Ectodermal cell (in vitro differentiated cells): ENCODE data around the gene HYDIN.

ENCODE experiments used
- H3K27ac ChIP-seq: 2 replicates; pipeline ENCODE4 v1.7.0; 2013; ENCODE audit warnings: mild to moderate bottlenecking, low read depth, low read length; ENCODE audit not compliant: insufficient read depth, poor library complexity, severe bottlenecking
- H3K27me3 ChIP-seq: 2 replicates; pipeline ENCODE4 v1.7.0; 2013; ENCODE audit warnings: mild to moderate bottlenecking, low read length; ENCODE audit not compliant: insufficient read depth, control insufficient read depth, poor library complexity, severe bottlenecking
- H3K36me3 ChIP-seq: one replicate; pipeline ENCODE4 v1.7.0; 2013; ENCODE audit warnings: low read length; ENCODE audit not compliant: control insufficient read depth, insufficient read depth
- H3K4me1 ChIP-seq: one replicate; pipeline ENCODE4 v1.7.0; 2013; ENCODE audit warnings: low read length; ENCODE audit not compliant: control insufficient read depth, insufficient read depth
- H3K4me3 ChIP-seq: 2 replicates; pipeline ENCODE4 v1.7.0; 2013; ENCODE audit warnings: low read depth, low read length, control low read depth; ENCODE audit not compliant: insufficient read depth
- H3K9me3 ChIP-seq: 2 replicates; pipeline ENCODE4 v1.7.0; 2013; ENCODE audit warnings: mild to moderate bottlenecking, low read length, moderate library complexity; ENCODE audit not compliant: control insufficient read depth
- WGBS, 2 experiments: methylation state at CpG; one replicate each; pipeline ENCODE4 v1.1.7; 2013; ENCODE audit warnings: missing lambda C conversion rate in 2 of 2; 5-methylcytosine and 5-hydroxymethylcytosine counted together

Gene HYDIN

GRCh38 chr16:70779361-70779760 lies 451.2 kb downstream of the HYDIN start:
- H3K36me3 ChIP-seq, result peaks cover 37% of the 10 kb centered on the region
- WGBS, 2 experiments, result 93 to 94% methylated on average over 1 of the region's 1 CpG
- H3K27ac ChIP-seq, result no peak overlapping the region

GRCh38 chr16:70778901-70779309 lies 451.6 kb downstream of the HYDIN start:
- Histone ChIP-seq H3K27me3 (no peaks in the 10 kb centered on the region), H3K4me1 (no peaks in the 10 kb centered on the region), H3K36me3 (peaks cover 34% of the 10 kb centered on the region), H3K27ac (no peak overlapping the region), H3K9me3 (no peaks in the 10 kb centered on the region), H3K4me3 (no peak overlapping the region)
- WGBS, 2 experiments, result 71 to 75% methylated on average over 8 of the region's 8 CpGs

More at GRCh38 chr16:70779361-70779760, 451.2 kb downstream of the HYDIN start:
- Histone ChIP-seq H3K4me3 (no peak overlapping the region), H3K27me3 (no peaks in the 10 kb centered on the region), H3K4me1 (no peaks in the 10 kb centered on the region), H3K9me3 (no peaks in the 10 kb centered on the region)

GRCh38 chr16:70777973-70778406 lies 452.5 kb downstream of the HYDIN start:
- Histone ChIP-seq H3K9me3 (no peaks in the 10 kb centered on the region), H3K36me3 (peaks cover 29% of the 10 kb centered on the region), H3K27ac (no peak overlapping the region), H3K4me1 (no peaks in the 10 kb centered on the region), H3K27me3 (no peaks in the 10 kb centered on the region), H3K4me3 (no peak overlapping the region)
- WGBS, 2 experiments, result 93 to 95% methylated on average over 8 of the region's 8 CpGs

- peaks cover 24% of the 10 kb centered on the region for H3K36me3 ChIP-seq
- 96% methylated on average over 9 of the region's 9 CpGs for WGBS, 2 experiments
- H3K9me3 ChIP-seq, result no peaks in the 10 kb centered on the region
- no peak overlapping the region for H3K4me3 ChIP-seq
- no peak overlapping the region for H3K27ac ChIP-seq
- H3K4me1 ChIP-seq, result no peaks in the 10 kb centered on the region
- H3K27me3 ChIP-seq, result no peaks in the 10 kb centered on the region
Observed at GRCh38 chr16:70777496-70777895, 453.0 kb downstream of the HYDIN start.

- Histone ChIP-seq H3K27ac (no peak overlapping the region), H3K9me3 (no peaks in the 10 kb centered on the region), H3K27me3 (no peaks in the 10 kb centered on the region), H3K36me3 (peaks cover 3% of the 10 kb centered on the region), H3K4me1 (no peaks in the 10 kb centered on the region), H3K4me3 (no peak overlapping the region)
- WGBS, 2 experiments, result 87 to 89% methylated on average over 4 of the region's 4 CpGs
Observed at GRCh38 chr16:70775399-70775798, 455.1 kb downstream of the HYDIN start.

GRCh38 chr16:70774261-70774660 lies 456.3 kb downstream of the HYDIN start:
- no peaks in the 10 kb centered on the region for H3K9me3 ChIP-seq
- no peaks in the 10 kb centered on the region for H3K36me3 ChIP-seq
- H3K4me3 ChIP-seq, result no peak overlapping the region
- H3K27ac ChIP-seq, result no peak overlapping the region
- H3K27me3 ChIP-seq, result no peaks in the 10 kb centered on the region
- no peaks in the 10 kb centered on the region for H3K4me1 ChIP-seq
- WGBS, 2 experiments, result 95% methylated on average over 13 of the region's 13 CpGs

GRCh38 chr16:70772493-70772892 lies 458.0 kb downstream of the HYDIN start:
- WGBS, 2 experiments, result 91 to 100% methylated on average over 1 of the region's 1 CpG
- Histone ChIP-seq H3K27me3 (no peaks in the 10 kb centered on the region), H3K9me3 (no peaks in the 10 kb centered on the region)

GRCh38 chr16:70770626-70771552 lies 459.6 kb downstream of the HYDIN start:
- WGBS, 2 experiments, result 61 to 62% methylated on average over 14 of the region's 15 CpGs
- no peaks in the 10 kb centered on the region for H3K4me1 ChIP-seq
- no peaks in the 10 kb centered on the region for H3K36me3 ChIP-seq
- H3K27ac ChIP-seq, result no peak overlapping the region
- no peak overlapping the region for H3K4me3 ChIP-seq
- no peaks in the 10 kb centered on the region for H3K27me3 ChIP-seq
- H3K9me3 ChIP-seq, result no peaks in the 10 kb centered on the region

More at GRCh38 chr16:70772493-70772892, 458.0 kb downstream of the HYDIN start:
- Histone ChIP-seq H3K4me3 (no peak overlapping the region), H3K36me3 (no peaks in the 10 kb centered on the region), H3K4me1 (no peaks in the 10 kb centered on the region), H3K27ac (no peak overlapping the region)

- Histone ChIP-seq H3K4me3 (no peak overlapping the region), H3K36me3 (no peaks in the 10 kb centered on the region), H3K4me1 (no peaks in the 10 kb centered on the region), H3K9me3 (no peaks in the 10 kb centered on the region), H3K27me3 (no peaks in the 10 kb centered on the region), H3K27ac (no peak overlapping the region)
- 95% methylated on average over 9 of the region's 9 CpGs for WGBS, 2 experiments
Observed at GRCh38 chr16:70770291-70770625, 460.3 kb downstream of the HYDIN start.

- Histone ChIP-seq H3K27me3 (no peaks in the 10 kb centered on the region), H3K36me3 (no peaks in the 10 kb centered on the region), H3K4me1 (no peaks in the 10 kb centered on the region), H3K9me3 (no peaks in the 10 kb centered on the region), H3K27ac (no peak overlapping the region), H3K4me3 (no peak overlapping the region)
- 90 to 93% methylated on average over 8 of the region's 8 CpGs for WGBS, 2 experiments
Observed at GRCh38 chr16:70769761-70770160, 460.8 kb downstream of the HYDIN start.
